ENCODE measurements around the gene TAAR2. TPM values are rescaled to one million over a fixed set of nuclear protein-coding genes. Genes with fewer than 3 reads are reported as not detected.

TAAR2 gene
- total and polyA plus RNA-seq, 2 of the 13 experiments (the other 11 are each of a cell fraction or from before 2014, with no cell fraction given) = not detected

DNA sequence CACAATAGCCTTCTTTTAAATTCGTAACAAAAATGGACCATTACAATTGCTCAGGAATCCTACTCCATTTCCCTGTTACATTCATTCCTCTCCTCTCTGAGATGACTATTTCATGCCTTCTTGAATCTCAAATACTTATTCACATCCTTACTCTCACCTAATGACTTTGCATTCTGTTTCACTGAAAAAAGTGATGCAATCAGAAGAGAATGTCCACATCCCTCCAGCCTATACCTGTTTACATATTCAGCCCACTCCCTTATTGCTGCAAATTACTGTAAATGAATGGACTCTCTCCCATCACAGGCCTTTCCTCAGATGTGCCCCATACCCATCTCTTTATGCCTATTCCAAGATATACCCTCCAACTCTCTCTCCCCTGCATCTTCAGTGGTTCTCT, 26.4 kb upstream of the TAAR2 start:
- Histone ChIP-seq H4K20me1 (ENCODE audit: insufficient read depth, low read length) (no peaks in the 10 kb centered on the region), H3K9ac (ENCODE audit: insufficient read depth, low read depth, low read length) (no peak overlapping the region), H3K4me1 (ENCODE audit: insufficient read depth, low read length) (no peaks in the 10 kb centered on the region), H2AFZ (ENCODE audit: low read length) (no peak overlapping the region), H3K4me2 (ENCODE audit: low read depth, low read length) (no peak overlapping the region), H3K4me3 (replicated peaks in 1 of 3; ENCODE audit: insufficient read depth in 1 of 3, low read depth in 2 of 3, low read length in 3 of 3) (no peak overlapping the region), H3K27ac (ENCODE audit: extremely low read length, insufficient read depth, low read length) (no peak overlapping the region), H3K36me3 (replicated peaks in 1 of 2; ENCODE audit: control insufficient read depth in 1 of 2, insufficient read depth in 2 of 2, low read length in 2 of 2) (no peaks in the 10 kb centered on the region), H3K27me3 (ENCODE audit: control insufficient read depth in 1 of 2, insufficient read depth in 2 of 2, low read length in 2 of 2) (0 out of 5 replicates have a peak, but pooled peaks cover 0 to 4% of the 10 kb centered on the region in 2 experiments), H3K79me2 (ENCODE audit: insufficient read depth, low read length) (no peaks in the 10 kb centered on the region), H3K9me3 (ENCODE audit: low read length) (no peaks in the 10 kb centered on the region)
- ATAC-seq = no peak
- no peak for FAIRE-seq
- ChIA-PET CTCF (ENCODE audit: low intra/inter-chr PET ratio, low total read pairs) (no interaction called here), POLR2A (no interaction called here)
- 2% methylated on average over 1 of the region's 1 CpG for WGBS (ENCODE audit: low lambda C conversion rate)
- TF ChIP-seq ZNF543 (CRISPR knock-in tag; IDR thresholded peaks at IDR 0.05) (no peak), NR2F1 (CRISPR knock-in tag; IDR thresholded peaks at IDR 0.05) (no peak), ATF7 (IDR thresholded peaks at IDR 0.05) (peak; percentile 61; the same call in 1 of the 2 replicates), ATF7 (CRISPR knock-in tag; IDR thresholded peaks at IDR 0.05) (no peak), CEBPB (IDR thresholded peaks at IDR 0.05; ENCODE audit: borderline replicate concordance, low read depth, low read length) (peak; percentile 72; the same call in 1 of the 2 replicates), DMAP1 (CRISPR knock-in tag; IDR thresholded peaks at IDR 0.05) (no peak)
- TF ChIP-seq, protein P1, sequence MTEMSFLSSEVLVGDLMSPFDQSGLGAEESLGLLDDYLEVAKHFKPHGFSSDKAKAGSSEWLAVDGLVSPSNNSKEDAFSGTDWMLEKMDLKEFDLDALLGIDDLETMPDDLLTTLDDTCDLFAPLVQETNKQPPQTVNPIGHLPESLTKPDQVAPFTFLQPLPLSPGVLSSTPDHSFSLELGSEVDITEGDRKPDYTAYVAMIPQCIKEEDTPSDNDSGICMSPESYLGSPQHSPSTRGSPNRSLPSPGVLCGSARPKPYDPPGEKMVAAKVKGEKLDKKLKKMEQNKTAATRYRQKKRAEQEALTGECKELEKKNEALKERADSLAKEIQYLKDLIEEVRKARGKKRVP (CRISPR knock-in tag; IDR thresholded peaks at IDR 0.05) = no peak
- TF ChIP-seq, protein P2, sequence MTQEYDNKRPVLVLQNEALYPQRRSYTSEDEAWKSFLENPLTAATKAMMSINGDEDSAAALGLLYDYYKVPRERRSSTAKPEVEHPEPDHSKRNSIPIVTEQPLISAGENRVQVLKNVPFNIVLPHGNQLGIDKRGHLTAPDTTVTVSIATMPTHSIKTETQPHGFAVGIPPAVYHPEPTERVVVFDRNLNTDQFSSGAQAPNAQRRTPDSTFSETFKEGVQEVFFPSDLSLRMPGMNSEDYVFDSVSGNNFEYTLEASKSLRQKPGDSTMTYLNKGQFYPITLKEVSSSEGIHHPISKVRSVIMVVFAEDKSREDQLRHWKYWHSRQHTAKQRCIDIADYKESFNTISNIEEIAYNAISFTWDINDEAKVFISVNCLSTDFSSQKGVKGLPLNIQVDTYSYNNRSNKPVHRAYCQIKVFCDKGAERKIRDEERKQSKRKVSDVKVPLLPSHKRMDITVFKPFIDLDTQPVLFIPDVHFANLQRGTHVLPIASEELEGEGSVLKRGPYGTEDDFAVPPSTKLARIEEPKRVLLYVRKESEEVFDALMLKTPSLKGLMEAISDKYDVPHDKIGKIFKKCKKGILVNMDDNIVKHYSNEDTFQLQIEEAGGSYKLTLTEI (CRISPR knock-in tag; conservative IDR thresholded peaks at IDR 0.05) = no peak
- in situ Hi-C loops (cut with HindIII; ENCODE audit: extremely low pct_ligation_motif_present, low pct_unique_long_range_greater_than_20kb) (no loop called here), intact Hi-C loops (cut with micrococcal nuclease; ENCODE audit: unreplicated experiment) (no loop called here)
- DNase-seq (ENCODE audit: low spot score) = no peak
- no TSS peak for BruUV-seq (replicated peaks)
